HG02759 (cell line): Measurements from ENCODE around the gene BBS1.
"Not testable (repeated sequence)": the region's sequence is repeated elsewhere in the genome, so short reads cannot be mapped to it uniquely, and the experiment has no call there.

Experiments
- ATAC-seq: cut with Tn5 transposase; IDR thresholded peaks from one replicate; pipeline ENCODE4 v1.9.1; 2021; ENCODE audit warnings: mild to moderate bottlenecking, moderate library complexity; ENCODE audit not compliant: unreplicated experiment

The BBS1 gene

GRCh38 chr11:66510271-66510989, at the start of gene BBS1:
TSS of gene BBS1 (plus strand) at chr11:66510635. CDS start at chr11:66510660, 25 bp downstream.
- ATAC-seq, result peak; percentile 93

GRCh38 chr11:66462010-66462409, 48.4 kb upstream of the BBS1 start:
- ATAC-seq, result no peak

GRCh38 chr11:66462911-66463310, 47.5 kb upstream of the BBS1 start:
- no peak for ATAC-seq

GRCh38 chr11:66464116-66464515, 46.3 kb upstream of the BBS1 start:
- ATAC-seq, result not testable (repeated sequence)

DNA sequence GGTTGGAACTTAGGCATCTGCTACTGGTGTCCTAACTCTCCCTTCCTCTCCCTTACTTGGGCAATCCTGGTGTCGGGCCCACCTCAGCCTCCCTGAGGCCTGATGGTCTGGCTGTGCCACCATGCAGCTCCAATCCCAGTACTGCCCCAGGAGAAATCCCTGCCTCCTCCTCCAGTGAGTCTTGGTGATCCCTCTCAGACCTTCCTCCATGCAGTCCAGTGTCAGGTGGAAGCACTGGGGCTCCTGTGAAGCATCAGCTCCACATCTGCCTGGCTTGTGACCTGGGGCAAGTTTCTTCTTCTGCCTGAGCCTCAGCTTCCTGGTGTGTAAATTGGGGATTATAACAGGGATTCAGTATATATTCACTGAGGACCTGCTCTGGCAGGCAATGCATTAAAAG, 45.5 kb upstream of the BBS1 start:
- ATAC-seq, result no peak

- ATAC-seq, result no peak
Observed at GRCh38 chr11:66465373-66466224, 44.8 kb upstream of the BBS1 start.

DNA sequence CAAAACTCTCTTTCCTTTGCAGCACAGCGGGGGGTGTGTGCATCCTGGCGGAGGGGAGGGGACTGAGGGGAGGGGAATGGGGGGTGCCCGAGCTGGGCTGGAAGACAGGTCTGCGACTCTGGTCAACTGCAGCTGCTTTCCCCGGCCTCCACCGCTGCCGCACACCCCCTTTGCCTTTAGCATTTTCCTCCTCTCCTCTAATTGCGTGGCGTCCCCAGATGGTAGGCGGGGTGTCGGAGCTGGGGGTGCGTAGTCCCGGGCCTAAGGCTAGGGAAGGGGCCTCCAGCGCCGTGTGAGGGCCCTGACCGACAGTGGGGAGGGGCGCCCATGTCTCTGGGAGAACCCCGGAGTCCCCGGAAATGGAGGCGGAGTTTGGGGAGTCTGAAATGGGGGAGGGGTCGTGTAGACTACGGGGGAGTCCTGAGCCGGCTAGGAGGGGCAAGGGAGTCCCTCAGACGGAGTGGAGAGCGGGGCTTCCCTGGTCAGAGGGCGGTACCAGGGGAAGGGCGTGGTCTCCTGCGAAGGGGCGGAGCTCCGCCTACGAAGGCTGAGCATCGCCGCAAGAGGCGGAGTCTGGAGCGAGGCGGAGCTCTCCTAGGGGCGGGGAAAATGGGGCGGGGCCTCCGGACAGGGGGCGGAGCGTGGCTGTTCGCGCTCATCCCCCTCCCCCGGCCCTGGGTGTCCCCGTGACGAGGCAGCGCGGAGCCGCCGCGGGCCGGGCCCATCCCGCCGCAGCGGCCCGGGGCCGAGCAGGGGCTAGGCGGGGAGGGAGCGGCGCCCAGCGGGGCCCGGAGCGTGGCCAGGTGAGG, 44.0 kb upstream of the BBS1 start, which contains the start of gene PELI3:
PELI3 (plus strand) TSS at position 681 of the 809 bp plus-strand sequence. CDS start 1,224 bp downstream, outside the sequence.
- ATAC-seq, result peak; percentile 87

- peak; percentile 32 for ATAC-seq
Observed at GRCh38 chr11:66467034-66467659, 43.3 kb upstream of the BBS1 start.

DNA sequence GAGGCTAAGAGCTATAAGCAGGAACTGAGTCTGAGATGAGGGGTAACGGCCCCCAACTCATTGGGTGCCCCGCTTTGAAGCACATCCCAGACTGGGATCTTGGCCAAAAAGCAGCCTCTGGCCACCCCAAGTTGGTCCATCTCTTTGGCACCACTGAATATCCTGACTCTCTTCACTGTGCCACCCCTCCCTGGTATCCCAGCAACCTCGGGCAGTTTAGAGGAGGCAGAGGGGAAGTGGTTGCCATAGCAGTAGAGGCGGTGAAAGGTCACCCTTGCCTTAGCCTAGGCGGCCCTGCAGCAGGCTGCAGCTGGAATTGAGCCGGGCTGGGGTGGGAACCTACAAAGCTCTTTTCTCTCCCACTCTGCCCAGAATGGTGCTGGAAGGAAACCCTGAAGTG, 42.7 kb upstream of the BBS1 start:
- no peak for ATAC-seq

GRCh38 chr11:66468691-66469090, 41.7 kb upstream of the BBS1 start:
- ATAC-seq, result no peak

DNA sequence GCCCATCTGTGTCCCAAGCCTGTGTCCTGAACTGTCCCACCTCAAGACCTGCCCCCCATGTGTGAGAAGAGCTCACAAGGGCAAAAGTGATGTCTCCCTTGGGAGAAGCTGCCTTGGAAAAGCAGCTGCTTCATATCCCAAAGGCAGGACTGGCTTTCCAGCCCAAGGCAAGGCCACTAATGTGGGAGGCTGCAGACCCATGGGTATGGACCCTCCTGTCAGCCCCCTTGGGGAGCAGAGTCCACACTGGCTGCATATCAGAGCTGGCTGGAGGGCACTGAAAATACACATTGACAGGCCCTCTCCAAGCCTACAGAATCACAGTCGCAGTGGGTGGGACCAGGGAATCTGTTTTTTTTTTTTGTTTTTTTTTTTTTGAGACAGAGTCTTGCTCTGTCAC, 41.0 kb upstream of the BBS1 start:
- ATAC-seq, result no peak

GRCh38 chr11:66470015-66470414, 40.4 kb upstream of the BBS1 start:
- ATAC-seq, result no peak

DNA sequence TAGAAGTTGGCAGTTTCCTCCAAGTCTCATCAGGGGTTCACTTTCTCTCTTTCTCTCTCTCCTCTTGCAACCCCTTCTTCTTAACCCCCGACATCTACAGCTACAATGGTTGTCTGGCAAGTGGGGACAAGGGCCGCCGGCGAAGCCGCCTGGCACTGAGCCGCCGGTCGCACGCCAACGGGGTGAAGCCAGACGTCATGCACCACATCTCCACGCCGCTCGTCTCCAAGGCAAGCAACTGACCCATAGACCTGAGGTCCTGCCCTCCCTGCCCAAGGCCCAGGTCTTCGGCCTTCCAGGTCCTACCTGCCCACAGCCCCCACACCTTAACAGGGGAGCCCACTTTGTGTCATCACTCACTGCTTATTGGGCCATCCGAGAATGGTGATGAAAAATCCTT, 39.3 kb upstream of the BBS1 start:
- ATAC-seq, result no peak

GRCh38 chr11:66472054-66472453, 38.4 kb upstream of the BBS1 start:
- ATAC-seq, result no peak

- no peak for ATAC-seq
Observed at GRCh38 chr11:66473167-66473566, 37.3 kb upstream of the BBS1 start.

GRCh38 chr11:66473608-66474515, 36.6 kb upstream of the BBS1 start:
- no peak for ATAC-seq

DNA sequence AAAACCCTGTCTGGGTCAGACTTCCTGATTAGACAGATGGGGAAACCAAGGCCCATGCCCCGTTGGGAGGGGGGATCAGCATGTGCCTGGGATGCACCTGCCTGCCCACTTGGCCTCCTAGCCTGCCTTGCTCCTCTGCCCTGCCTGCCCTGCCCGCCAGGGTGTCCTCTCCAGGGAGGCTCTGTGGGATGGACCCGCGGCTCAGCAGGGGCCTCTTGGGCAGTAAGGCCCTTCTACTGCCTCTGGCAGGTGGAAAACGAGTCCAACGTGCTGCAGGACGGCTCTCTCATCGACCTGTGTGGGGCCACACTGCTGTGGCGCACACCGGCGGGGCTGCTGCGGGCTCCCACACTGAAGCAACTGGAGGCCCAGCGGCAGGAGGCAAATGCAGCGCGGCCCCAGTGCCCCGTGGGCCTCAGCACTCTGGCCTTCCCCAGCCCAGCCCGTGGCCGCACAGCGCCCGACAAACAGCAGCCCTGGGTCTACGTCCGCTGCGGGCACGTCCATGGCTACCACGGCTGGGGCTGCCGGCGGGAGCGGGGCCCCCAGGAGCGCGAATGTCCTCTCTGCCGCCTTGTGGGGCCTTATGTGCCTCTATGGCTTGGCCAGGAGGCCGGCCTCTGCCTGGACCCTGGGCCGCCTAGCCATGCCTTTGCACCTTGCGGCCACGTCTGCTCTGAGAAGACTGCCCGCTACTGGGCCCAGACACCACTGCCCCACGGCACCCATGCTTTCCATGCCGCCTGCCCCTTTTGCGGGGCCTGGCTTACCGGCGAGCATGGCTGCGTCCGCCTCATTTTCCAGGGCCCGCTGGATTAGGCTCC, 34.9 kb upstream of the BBS1 start:
- ATAC-seq, result no peak

GRCh38 chr11:66476173-66476840, 34.1 kb upstream of the BBS1 start:
- no peak for ATAC-seq
